Thyroid gland (tissue), 4 donors: ENCODE data around the gene POLR1D. TPM values are rescaled to one million over a fixed set of nuclear protein-coding genes. Genes with fewer than 3 reads are reported as not detected.

Source experiments
- DNase-seq, 2 donors: peaks; one replicate each; pipeline ENCODE4 v3.0.0-alpha.2; 2019
- H3K27ac ChIP-seq, 3 donors: fragments of 200-600 bp; sonication (generic); 1 replicate in 2 of 3; 2 replicates in 1 of 3; pipeline ENCODE4 v1.5.1; 2016 to 2019; ENCODE audit warnings: mild to moderate bottlenecking in 1 of 3, moderate library complexity in 1 of 3
- H3K27me3 ChIP-seq: fragments of 200-600 bp; sonication (generic); one replicate; pipeline ENCODE4 v1.5.1; 2019
- H3K36me3 ChIP-seq, 2 donors: fragments of 200-600 bp; sonication (generic); one replicate each; pipeline ENCODE4 v1.5.1; 2016 to 2019
- H3K4me1 ChIP-seq, 2 donors: fragments of 200-600 bp; sonication (generic); one replicate each; pipeline ENCODE4 v1.5.1; 2017 to 2019
- H3K4me3 ChIP-seq, 3 donors: fragments of 200-600 bp; sonication (generic); replicated peaks in 1 of 3; 1 replicate in 2 of 3; 2 replicates in 1 of 3; pipeline ENCODE4 v1.5.1; 2016; ENCODE audit warnings: mild to moderate bottlenecking in 1 of 3
- H3K9me3 ChIP-seq: fragments of 200-600 bp; sonication (generic); one replicate; pipeline ENCODE4 v1.5.1; 2017
- CTCF ChIP-seq, 6 experiments: fragments of 200-600 bp in 3 of 6; fragments of 450-650 bp in 3 of 6; sonication (generic) in 3 of 6; IDR thresholded peaks; one replicate each; pipeline ENCODE4 v1.5.1; 2016 to 2019; ENCODE audit warnings: antibody characterized with exemption in 6 of 6, mild to moderate bottlenecking in 2 of 6, inconsistent platforms in 1 of 6, moderate library complexity in 1 of 6
- POLR2A ChIP-seq, 2 donors: fragments of 450-650 bp; IDR thresholded peaks; one replicate each; pipeline ENCODE4 v1.6.1; 2017; ENCODE audit warnings: antibody characterized with exemption in 2 of 2, mild to moderate bottlenecking in 2 of 2, moderate library complexity in 1 of 2
- WGBS, 2 donors: methylation state at CpG; one replicate each; pipeline ENCODE4 v1.1.5; 2017; 5-methylcytosine and 5-hydroxymethylcytosine counted together
- intact Hi-C: fragments of 100-400 bp; cut with DNase I; formaldehyde crosslinking; loops from one replicate; pipeline ENCODE4 v1.15.1; 2023
- total RNA-seq, 4 donors: library from RNA; depleted of rRNA; stranded (reverse); fragments of >200 nt; gene quantifications; one replicate each; pipeline ENCODE4 v1.2.3, GENCODE V29; 2016

The POLR1D gene
- total RNA-seq, 4 donors from 2014 or later: 64.1 to 111 (median 87.0) TPM

- H3K4me3 ChIP-seq: no peak overlapping the region
- no peaks in the 10 kb centered on the region for H3K36me3 ChIP-seq
- H3K27me3 ChIP-seq: no peaks in the 10 kb centered on the region
- 92 to 97% methylated on average over 7 of the region's 7 CpGs for WGBS, 2 donors
- H3K27ac ChIP-seq: no peak overlapping the region
- DNase-seq: no peak
- H3K4me1 ChIP-seq: peaks cover 6 to 17% of the 10 kb centered on the region in 2 donors
- no peak for TF ChIP-seq CTCF (IDR thresholded peaks at IDR 0.05)
- TF ChIP-seq POLR2A (IDR thresholded peaks at IDR 0.05): no peak
- intact Hi-C loops: no loop called here
- no peaks in the 10 kb centered on the region for H3K9me3 ChIP-seq
These were observed 37.6 kb downstream of the POLR1D start for GRCh38 chr13:27659145-27659865.

GRCh38 chr13:27660511-27660910 is 38.8 kb downstream of the POLR1D start:
- intact Hi-C loops: no loop called here
- no peak for TF ChIP-seq CTCF (IDR thresholded peaks at IDR 0.05)
- TF ChIP-seq POLR2A (IDR thresholded peaks at IDR 0.05): no peak
- Histone ChIP-seq H3K27me3 (no peaks in the 10 kb centered on the region), H3K36me3 (no peaks in the 10 kb centered on the region), H3K4me1 (peaks cover 6 to 13% of the 10 kb centered on the region in 2 donors), H3K9me3 (no peaks in the 10 kb centered on the region), H3K4me3 (no peak overlapping the region), H3K27ac (no peak overlapping the region)
- DNase-seq: no peak
- 95 to 96% methylated on average over 6 of the region's 6 CpGs for WGBS, 2 donors

- no peak overlapping the region for H3K27ac ChIP-seq
- DNase-seq: no peak
- peaks cover 6 to 13% of the 10 kb centered on the region in 2 donors for H3K4me1 ChIP-seq
- no peak overlapping the region for H3K4me3 ChIP-seq
- H3K36me3 ChIP-seq: no peaks in the 10 kb centered on the region
- TF ChIP-seq CTCF (IDR thresholded peaks at IDR 0.05) (no peak), POLR2A (IDR thresholded peaks at IDR 0.05) (no peak)
- intact Hi-C loops: no loop called here
- H3K27me3 ChIP-seq: no peaks in the 10 kb centered on the region
- H3K9me3 ChIP-seq: no peaks in the 10 kb centered on the region
These were observed 39.3 kb downstream of the POLR1D start for GRCh38 chr13:27661017-27661416.

- H3K4me1 ChIP-seq: peaks cover 6 to 13% of the 10 kb centered on the region in 2 donors
- intact Hi-C loops: no loop called here
- H3K27me3 ChIP-seq: no peaks in the 10 kb centered on the region
- TF ChIP-seq POLR2A (IDR thresholded peaks at IDR 0.05): no peak
- TF ChIP-seq CTCF (IDR thresholded peaks at IDR 0.05): no peak
- no peak for DNase-seq
- 86 to 88% methylated on average over 2 of the region's 2 CpGs for WGBS, 2 donors
- H3K4me3 ChIP-seq: no peak overlapping the region
- no peak overlapping the region for H3K27ac ChIP-seq
- no peaks in the 10 kb centered on the region for H3K36me3 ChIP-seq
- no peaks in the 10 kb centered on the region for H3K9me3 ChIP-seq
These were observed 41.2 kb downstream of the POLR1D start for GRCh38 chr13:27662738-27663470.

- intact Hi-C loops: no loop called here
- Histone ChIP-seq H3K4me3 (no peak overlapping the region), H3K27ac (no peak overlapping the region), H3K4me1 (peaks cover 6 to 9% of the 10 kb centered on the region in 2 donors), H3K36me3 (no peaks in the 10 kb centered on the region), H3K9me3 (no peaks in the 10 kb centered on the region), H3K27me3 (no peaks in the 10 kb centered on the region)
- DNase-seq: peak; percentile 61 to 74
- TF ChIP-seq POLR2A (IDR thresholded peaks at IDR 0.05) (no peak), CTCF (IDR thresholded peaks at IDR 0.05) (peak in 3 of 6 experiments; percentile 10 to 46 (median 41))
- WGBS, 2 donors: 48 to 61% methylated on average over 8 of the region's 8 CpGs
These were observed 42.3 kb downstream of the POLR1D start for GRCh38 chr13:27663947-27664346.
